ENCODE measurements around the gene SEMA3A.
A peak's percentile ranks its signal among the peaks of the same experiment; 100 is the strongest.
"Not testable (repeated sequence)": the region's sequence is repeated elsewhere in the genome, so short reads cannot be mapped to it uniquely, and the experiment has no call there.

SEMA3A gene

DNA sequence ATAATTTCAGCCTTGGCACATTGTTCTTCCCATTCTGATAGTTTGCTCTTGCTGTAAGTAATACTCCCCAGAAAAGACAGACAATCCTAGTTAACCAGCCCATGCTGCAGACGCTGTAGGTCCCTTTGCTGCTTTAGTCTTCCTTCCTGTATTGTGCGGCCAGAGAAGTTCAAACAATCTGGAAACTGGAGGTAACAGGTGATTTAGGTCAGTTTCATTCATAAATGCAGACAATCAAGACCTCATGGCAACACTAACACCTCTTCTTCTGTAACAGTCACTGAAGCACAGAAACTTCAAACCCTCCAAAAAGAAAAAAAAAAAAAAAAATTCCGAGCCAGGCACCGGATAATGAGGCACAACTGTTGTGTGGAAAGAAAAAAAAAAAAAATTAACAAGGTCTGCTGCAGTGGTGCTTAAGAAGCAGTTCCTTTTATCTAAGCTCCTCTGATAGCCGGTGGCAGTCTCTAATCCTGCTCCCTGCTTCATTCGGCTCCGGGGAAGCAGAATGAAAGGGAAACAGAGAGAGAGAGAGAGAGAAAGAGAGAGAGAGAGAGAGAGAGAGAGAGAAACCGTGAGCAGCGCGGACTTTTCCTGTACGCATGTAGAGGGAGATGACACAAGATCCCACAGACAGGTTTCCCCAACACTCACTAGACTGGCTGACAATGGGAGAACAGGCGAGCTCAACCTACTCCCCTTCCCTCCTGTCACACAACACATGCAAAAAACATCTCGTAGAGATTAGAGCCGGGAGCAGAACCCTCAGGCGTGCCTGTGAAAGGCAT is at the start of gene SEMA3A:
TSS of gene SEMA3A (minus strand) at position 306 of the 788 bp plus-strand sequence. CDS start at position 103, 203 bp downstream.
- peak; percentile 14 for DNase-seq

- not testable (repeated sequence) for DNase-seq
Measured at GRCh38 chr7:84243037-84243436, 48.4 kb upstream of the SEMA3A start.

GRCh38 chr7:84238596-84238995 is 44.0 kb upstream of the SEMA3A start:
- no peak for DNase-seq

GRCh38 chr7:84237533-84238173 is 43.1 kb upstream of the SEMA3A start:
- DNase-seq, result no peak

DNA sequence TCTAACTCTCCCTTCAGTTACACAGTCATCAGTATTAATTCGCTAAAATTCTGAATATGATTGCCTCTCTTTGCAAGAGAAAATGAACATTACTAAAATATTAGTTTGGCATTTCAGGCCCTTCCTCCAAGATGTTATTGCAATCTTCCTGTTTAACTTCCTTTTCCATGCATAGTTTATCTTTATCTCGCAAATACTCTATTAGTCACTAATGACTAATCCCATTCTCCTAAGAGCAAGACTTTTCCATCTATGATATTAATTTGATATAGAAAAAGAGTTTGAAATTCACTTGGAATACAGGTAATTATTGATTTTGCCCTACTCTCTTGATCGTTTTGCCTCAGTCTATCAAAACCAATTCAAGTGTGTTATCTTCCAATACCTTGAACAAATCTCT is 41.8 kb upstream of the SEMA3A start:
- DNase-seq, result no peak

- DNase-seq, result no peak
Measured at GRCh38 chr7:84232646-84233045, 38.1 kb upstream of the SEMA3A start.

- DNase-seq, result no peak
Measured at GRCh38 chr7:84231157-84231556, 36.6 kb upstream of the SEMA3A start.

DNA sequence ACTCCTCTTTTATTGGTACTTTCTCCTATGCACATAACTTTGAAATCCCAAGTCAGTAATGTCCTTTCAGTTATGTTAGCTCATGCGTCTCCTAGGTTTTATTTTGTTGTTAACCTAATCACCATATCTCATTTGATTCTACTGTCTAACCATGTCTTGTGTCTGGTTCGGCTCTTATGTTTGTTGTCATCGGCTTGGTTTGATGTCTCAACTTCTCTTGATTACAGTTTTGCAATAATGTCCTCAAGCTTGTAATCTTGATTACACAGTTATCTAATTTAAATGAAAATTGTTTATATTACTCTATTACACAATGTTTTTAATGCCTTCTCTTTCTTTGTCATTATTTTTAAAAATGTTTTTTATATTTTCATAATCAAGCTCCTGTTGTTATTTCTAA is 35.9 kb upstream of the SEMA3A start:
- no peak for DNase-seq

GRCh38 chr7:84228526-84228925 is 33.9 kb upstream of the SEMA3A start:
- no peak for DNase-seq

DNA sequence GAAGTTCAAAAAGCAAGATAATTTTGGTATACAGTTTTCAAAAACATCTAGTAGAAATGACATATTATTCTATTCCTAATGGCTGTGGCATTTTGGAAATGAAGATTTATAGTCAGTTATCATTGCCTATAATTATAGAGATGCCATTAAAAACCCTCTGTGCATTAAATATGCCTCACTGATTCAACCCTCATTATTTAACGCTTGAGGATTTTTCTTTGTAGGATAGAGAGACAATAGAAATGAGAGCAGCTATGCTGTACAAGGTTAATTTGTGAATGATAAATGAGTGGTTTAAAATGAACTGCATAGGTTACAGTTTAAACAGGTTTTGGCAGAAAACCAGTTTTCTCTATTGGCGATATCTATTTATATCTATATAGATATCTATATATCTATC is 32.2 kb upstream of the SEMA3A start:
- DNase-seq, result no peak

DNA sequence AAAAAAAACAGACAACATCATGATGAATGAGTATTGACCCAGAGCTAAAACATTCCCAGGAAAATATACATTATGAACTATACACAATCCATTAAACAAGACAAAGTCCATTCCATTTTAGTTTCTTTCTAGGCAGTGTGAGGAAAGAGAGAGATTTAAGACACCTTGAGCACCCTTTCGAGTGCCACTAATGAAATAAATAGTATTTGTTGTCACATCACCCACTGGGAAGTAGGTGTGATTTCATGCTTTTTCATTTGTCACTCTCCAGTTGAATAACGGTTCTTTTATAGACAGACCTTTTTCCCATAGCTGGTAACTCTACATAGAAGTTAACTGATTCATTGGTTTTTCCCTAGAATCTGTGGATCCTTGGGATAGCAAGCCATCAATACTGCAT is 29.9 kb upstream of the SEMA3A start:
- DNase-seq, result no peak

DNA sequence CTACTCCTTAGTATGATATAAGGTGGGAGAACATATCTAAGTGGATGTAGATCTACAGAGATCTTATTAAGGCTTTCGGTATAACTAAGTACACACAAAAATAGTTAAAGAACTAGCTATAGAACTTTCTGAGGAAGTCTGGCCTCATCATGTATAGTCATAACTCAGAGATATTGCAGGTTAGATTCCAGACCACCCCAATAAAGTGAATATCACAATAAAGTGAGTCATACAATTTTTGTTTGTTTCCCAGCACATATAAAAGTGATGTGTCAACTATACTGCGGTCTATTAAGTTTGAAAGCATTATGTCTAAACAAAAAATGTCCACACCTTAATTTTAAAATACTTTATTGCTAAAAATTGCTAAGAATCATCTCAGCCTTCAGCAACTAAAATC is 24.7 kb upstream of the SEMA3A start:
- no peak for DNase-seq

DNA sequence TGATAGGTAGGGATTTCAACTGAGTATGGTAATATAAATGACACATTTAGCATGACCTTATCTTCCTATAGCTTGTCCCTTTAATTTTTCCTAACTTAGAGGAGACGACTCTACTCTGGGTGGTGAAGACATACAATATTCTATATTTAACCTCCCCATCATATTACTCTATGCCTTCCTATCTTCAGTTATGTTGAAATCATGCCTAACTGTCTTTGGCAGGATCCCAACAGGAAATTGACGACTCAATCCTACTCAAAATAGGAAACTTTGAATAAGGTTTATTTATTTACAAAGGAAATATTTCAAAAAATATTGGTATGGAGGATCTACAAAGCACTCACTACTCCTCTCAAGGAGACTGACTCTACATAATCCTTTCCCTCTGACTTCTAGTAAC is 24.1 kb upstream of the SEMA3A start:
- DNase-seq, result no peak

- no peak for DNase-seq
Measured at GRCh38 chr7:84216472-84216871, 21.9 kb upstream of the SEMA3A start.

GRCh38 chr7:84214757-84215156 is 20.2 kb upstream of the SEMA3A start:
- DNase-seq, result not testable (repeated sequence)

DNA sequence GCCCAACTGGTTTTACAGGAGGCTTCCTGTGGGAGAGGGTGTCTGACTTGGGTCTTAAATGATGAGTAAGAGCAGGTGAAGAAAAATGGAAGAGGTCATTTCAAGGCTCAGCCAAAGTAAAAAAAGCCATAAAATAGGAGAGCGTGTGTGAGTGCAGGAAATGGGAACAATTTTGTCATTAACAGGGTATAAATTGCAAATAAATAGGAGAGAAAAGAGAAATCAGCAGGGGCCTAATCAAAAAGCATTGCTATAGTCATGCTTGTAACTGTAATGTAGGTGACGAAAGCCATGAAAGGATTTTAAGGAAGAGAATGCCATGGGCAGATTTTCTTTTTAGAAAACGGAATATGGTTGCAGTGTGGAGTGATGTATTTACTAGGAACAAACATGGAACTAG is 15.7 kb upstream of the SEMA3A start:
- DNase-seq, result no peak

- DNase-seq, result no peak
Measured at GRCh38 chr7:84209006-84209405, 14.4 kb upstream of the SEMA3A start.

DNA sequence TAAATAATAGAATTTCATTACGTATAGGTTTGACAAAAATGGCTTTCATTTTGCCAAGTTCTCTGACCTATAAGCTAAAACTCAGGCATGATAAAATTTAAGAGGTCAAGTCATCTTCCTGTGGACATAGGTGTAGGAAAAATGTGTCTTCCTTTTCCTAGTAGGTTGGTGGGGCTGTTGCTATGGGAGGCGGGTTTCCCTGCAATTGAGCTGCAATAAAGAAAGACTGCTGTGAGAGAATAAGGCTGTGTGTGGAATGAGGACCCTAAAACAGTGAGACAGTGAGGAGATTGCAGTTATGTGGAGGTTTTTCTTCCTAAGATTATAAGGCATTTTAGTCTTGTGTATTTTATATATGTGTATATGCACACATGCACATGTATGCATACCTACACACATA is 13.0 kb upstream of the SEMA3A start:
- DNase-seq, result no peak

DNA sequence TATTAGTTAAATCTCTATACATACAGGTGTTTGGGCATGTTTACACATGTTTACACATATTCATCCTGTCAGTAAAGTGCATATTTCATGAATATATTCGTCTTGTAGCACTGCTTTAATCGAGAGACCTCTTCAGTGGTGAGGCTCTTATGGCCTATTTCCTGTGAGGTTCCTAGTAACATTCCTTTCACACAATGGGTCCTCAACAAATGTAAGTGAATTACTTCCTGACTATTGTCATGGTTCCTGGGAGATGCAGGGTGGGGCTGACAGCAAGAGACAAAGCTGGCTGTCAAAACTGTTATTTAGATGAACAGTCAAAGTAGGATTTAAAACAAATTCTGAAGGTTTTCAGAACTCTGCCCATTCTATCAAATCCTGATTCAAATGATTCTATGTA is 12.4 kb upstream of the SEMA3A start:
- DNase-seq, result no peak

DNA sequence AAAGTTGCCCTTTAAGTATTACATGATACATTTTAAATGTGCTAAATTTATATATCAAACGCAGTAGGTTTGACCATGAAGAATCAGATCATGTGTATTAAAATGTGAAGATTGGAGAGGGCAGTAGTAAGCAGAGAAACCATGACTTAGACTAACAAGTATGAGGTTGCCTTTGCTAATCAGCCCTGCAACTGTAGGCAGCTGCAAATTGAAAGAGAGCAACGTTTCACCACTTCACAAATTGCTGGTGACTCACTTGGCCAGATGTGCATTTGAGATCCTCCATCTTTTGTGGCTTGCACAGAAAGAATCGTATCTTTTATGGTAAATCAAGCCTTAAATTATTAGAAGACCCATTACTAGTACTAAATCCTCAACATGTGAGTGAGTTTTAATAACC is 10.1 kb upstream of the SEMA3A start:
- no peak for DNase-seq

- no peak for DNase-seq
Measured at GRCh38 chr7:84202855-84203254, 8.3 kb upstream of the SEMA3A start.

GRCh38 chr7:84200859-84201258 is 6.3 kb upstream of the SEMA3A start:
- no peak for DNase-seq

- DNase-seq, result no peak
Measured at GRCh38 chr7:84199216-84199615, 4.6 kb upstream of the SEMA3A start.

DNA sequence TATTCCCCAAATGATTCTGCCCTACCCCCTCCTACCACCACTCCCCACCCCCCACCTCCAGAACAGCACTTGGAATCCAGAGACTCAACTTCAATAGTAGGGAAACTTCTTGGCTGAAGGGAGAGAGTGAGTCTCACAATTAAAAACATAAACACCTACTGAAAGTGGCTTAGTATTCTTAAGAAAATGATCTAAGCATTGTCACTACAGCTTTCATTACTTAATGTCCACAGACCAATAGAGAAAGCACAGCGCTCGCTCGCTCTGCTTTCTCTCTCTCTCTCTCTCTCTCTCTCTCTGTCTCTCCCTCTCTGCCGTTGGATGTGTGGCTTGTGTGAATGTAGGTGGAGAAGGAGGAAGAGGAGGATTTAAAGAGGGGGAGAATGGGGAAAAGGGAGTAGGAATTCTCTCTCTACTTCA is 1.5 kb upstream of the SEMA3A start:
- no peak for DNase-seq
